Right lung (tissue), 10 donors: Measurements from ENCODE around the gene SOBP. TPM values are rescaled to one million over a fixed set of nuclear protein-coding genes. Genes with fewer than 3 reads are reported as not detected.
"Not testable (repeated sequence)": the region's sequence is repeated elsewhere in the genome, so short reads cannot be mapped to it uniquely, and the experiment has no call there.

ENCODE experiments used
- DNase-seq, 2 donors: peaks; one replicate each; pipeline ENCODE4 v3.0.0-alpha.2; 2013
- long read RNA-seq, 8 donors: transcript quantifications; one replicate each; lab custom pipeline, GENCODE V29; 2026
- polyA plus RNA-seq, 5 donors: library from polyadenylated mRNA; unstranded; fragments of 120-200 nt; gene quantifications; one replicate each; pipeline versions ENCODE4 v1.2.1 to v1.2.3, GENCODE V29; 2013; ENCODE audit warnings: inconsistent platforms in 1 of 5, low replicate concordance in 1 of 5; ENCODE audit not compliant: insufficient read length in 5 of 5, insufficient read depth in 1 of 5

Gene SOBP
- polyA plus RNA-seq = 1 to 10 TPM; 6.7 to 9.2 (median 7.5) TPM
- long read RNA-seq, donor 1, full-length matches to known transcripts = 1 of 33 reads
- long read RNA-seq, donor 1, partial matches to known transcripts = 32 of 33 reads
- long read RNA-seq, donor 1, other reads (novel, unspliced or antisense) = 0 of 33 reads
- long read RNA-seq, donor 2 = 0 reads
- long read RNA-seq, donor 3, partial matches to known transcripts = 21 of 21 reads
- long read RNA-seq, donor 3, other reads (novel, unspliced or antisense) = 0 of 21 reads
- long read RNA-seq, donor 4 = 0 reads
- long read RNA-seq, donor 5, partial matches to known transcripts = 32 of 32 reads
- long read RNA-seq, donor 5, other reads (novel, unspliced or antisense) = 0 of 32 reads
- long read RNA-seq, donor 6, full-length matches to known transcripts = 1 of 1 reads
- long read RNA-seq, donor 6, partial matches to known transcripts = 0 of 1 reads
- long read RNA-seq, donor 6, other reads (novel, unspliced or antisense) = 0 of 1 reads
- long read RNA-seq, donor 7 = 0 reads
- long read RNA-seq, donor 8 = 0 reads

- peak; percentile 78 to 80 for DNase-seq
Observed at GRCh38 chr6:107489636-107490565, at the start of gene SOBP. SOBP (plus strand) TSS chr6:107490117; CDS start chr6:107490617, 500 bp downstream.

GRCh38 chr6:107440936-107441335, 49.0 kb upstream of the SOBP start:
- no peak for DNase-seq

GRCh38 chr6:107441682-107442081, 48.2 kb upstream of the SOBP start:
- no peak for DNase-seq

- no peak for DNase-seq
Observed at GRCh38 chr6:107442938-107443607, 46.8 kb upstream of the SOBP start.

GRCh38 chr6:107443608-107444267, 46.2 kb upstream of the SOBP start:
- no peak for DNase-seq

- DNase-seq = no peak
Observed at GRCh38 chr6:107444277-107444676, 45.6 kb upstream of the SOBP start.

GRCh38 chr6:107447663-107448216, 42.2 kb upstream of the SOBP start:
- no peak for DNase-seq

GRCh38 chr6:107448776-107449175, 41.1 kb upstream of the SOBP start:
- DNase-seq = no peak

- peak; percentile 14 to 20 for DNase-seq
Observed at GRCh38 chr6:107458672-107459282, 31.1 kb upstream of the SOBP start.

GRCh38 chr6:107459283-107460082, 30.4 kb upstream of the SOBP start, which contains the start of gene PDSS2:
PDSS2 (minus strand) TSS chr6:107459564; CDS start chr6:107459285, 279 bp downstream.
- DNase-seq = peak; percentile 94

- DNase-seq = no peak
Observed at GRCh38 chr6:107460083-107460631, 29.8 kb upstream of the SOBP start.

- DNase-seq = no peak
Observed at GRCh38 chr6:107466062-107466461, 23.9 kb upstream of the SOBP start.

- no peak for DNase-seq
Observed at GRCh38 chr6:107470364-107470763, 19.6 kb upstream of the SOBP start.

- no peak for DNase-seq
Observed at GRCh38 chr6:107473660-107474059, 16.3 kb upstream of the SOBP start.

GRCh38 chr6:107475360-107475759, 14.6 kb upstream of the SOBP start:
- not testable (repeated sequence) for DNase-seq

- DNase-seq = not testable (repeated sequence)
Observed at GRCh38 chr6:107475826-107476225, 14.1 kb upstream of the SOBP start.

- DNase-seq = no peak
Observed at GRCh38 chr6:107479089-107479690, 10.7 kb upstream of the SOBP start.

- DNase-seq = no peak
Observed at GRCh38 chr6:107485157-107485556, 4.8 kb upstream of the SOBP start.
